GM12865 (cell line): ENCODE data around the gene HGF.
A peak's percentile ranks its signal among the peaks of the same experiment; 100 is the strongest.
"Not testable (repeated sequence)": the region's sequence is repeated elsewhere in the genome, so short reads cannot be mapped to it uniquely, and the experiment has no call there.

Source experiments
- DNase-seq: peaks from one replicate; pipeline ENCODE4 v3.0.0; 2010; ENCODE audit warnings: low read depth
- H3K4me3 ChIP-seq: 2 replicates; pipeline ENCODE4 v1.5.1; 2011; ENCODE audit warnings: mild to moderate bottlenecking, low read depth, low read length, control low read depth
- CTCF ChIP-seq: IDR thresholded peaks from 2 replicates; pipeline ENCODE4 v1.5.1; 2011; ENCODE audit warnings: low read length, control low read depth, low read depth, inconsistent platforms; ENCODE audit not compliant: insufficient read depth; ENCODE audit errors: missing control alignments

HGF gene

GRCh38 chr7:81743665-81744064 lies 26.2 kb downstream of the HGF start:
- DNase-seq, result peak; percentile 49
- no peak overlapping the region for H3K4me3 ChIP-seq
- TF ChIP-seq CTCF, result no peak

- DNase-seq, result no peak
- TF ChIP-seq CTCF, result no peak
- H3K4me3 ChIP-seq, result no peak overlapping the region
Measured at GRCh38 chr7:81743201-81743600, 26.6 kb downstream of the HGF start.

GRCh38 chr7:81740403-81740802 lies 29.4 kb downstream of the HGF start:
- no peak for DNase-seq
- H3K4me3 ChIP-seq, result no peak overlapping the region
- no peak for TF ChIP-seq CTCF

- H3K4me3 ChIP-seq, result no peak overlapping the region
- TF ChIP-seq CTCF, result no peak
- DNase-seq, result no peak
Measured at GRCh38 chr7:81736091-81736490, 33.8 kb downstream of the HGF start.

GRCh38 chr7:81725812-81726127 lies 44.1 kb downstream of the HGF start:
- no peak for DNase-seq
- TF ChIP-seq CTCF, result no peak
- no peak overlapping the region for H3K4me3 ChIP-seq

- no peak for TF ChIP-seq CTCF
- H3K4me3 ChIP-seq, result no peak overlapping the region
- DNase-seq, result no peak
Measured at GRCh38 chr7:81725003-81725811, 44.6 kb downstream of the HGF start.

- not testable (repeated sequence) for H3K4me3 ChIP-seq, DNase-seq
Measured at GRCh38 chr7:81722250-81722649, 47.6 kb downstream of the HGF start.

- TF ChIP-seq CTCF, result no peak
- DNase-seq, result no peak
- H3K4me3 ChIP-seq, result no peak overlapping the region
Measured at GRCh38 chr7:81721437-81721836, 48.4 kb downstream of the HGF start.
